NCI-H1694 (cell line): ENCODE measurements around the gene JAKMIP3.
A peak's percentile ranks its signal among the peaks of the same experiment; 100 is the strongest.

Experiments used
- DNase-seq: peaks from one replicate; lab custom pipeline; 2025; lab: John Stamatoyannopoulos, UW

The JAKMIP3 gene

GRCh38 chr10:132098539-132099388 is 33.0 kb downstream of the JAKMIP3 start:
- no peak for DNase-seq

- DNase-seq, result no peak
These were observed 33.8 kb downstream of the JAKMIP3 start for GRCh38 chr10:132099389-132100090.

DNA sequence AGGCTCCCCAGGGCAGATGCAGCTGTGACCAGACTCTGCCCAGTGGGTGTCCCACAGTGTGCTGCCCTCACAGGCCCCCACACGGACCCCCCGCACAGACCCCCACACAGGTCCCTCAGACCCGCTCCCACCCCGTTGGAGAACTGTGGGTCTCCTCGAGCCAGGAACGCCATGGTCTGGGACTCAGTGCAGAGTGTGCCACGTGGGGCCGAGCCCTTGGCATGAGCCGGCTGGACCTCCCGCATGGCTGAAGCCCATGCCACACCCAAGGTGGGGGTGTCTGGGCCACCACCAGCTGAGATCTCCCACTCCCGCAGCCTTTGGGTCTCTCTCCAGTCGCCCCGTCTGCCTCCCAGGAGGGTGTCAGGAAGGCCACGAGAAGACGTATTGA is 34.3 kb downstream of the JAKMIP3 start:
- DNase-seq, result no peak

GRCh38 chr10:132100556-132101349 is 35.0 kb downstream of the JAKMIP3 start:
- DNase-seq, result no peak

- no peak for DNase-seq
These were observed 35.8 kb downstream of the JAKMIP3 start for GRCh38 chr10:132101529-132101928.

DNA sequence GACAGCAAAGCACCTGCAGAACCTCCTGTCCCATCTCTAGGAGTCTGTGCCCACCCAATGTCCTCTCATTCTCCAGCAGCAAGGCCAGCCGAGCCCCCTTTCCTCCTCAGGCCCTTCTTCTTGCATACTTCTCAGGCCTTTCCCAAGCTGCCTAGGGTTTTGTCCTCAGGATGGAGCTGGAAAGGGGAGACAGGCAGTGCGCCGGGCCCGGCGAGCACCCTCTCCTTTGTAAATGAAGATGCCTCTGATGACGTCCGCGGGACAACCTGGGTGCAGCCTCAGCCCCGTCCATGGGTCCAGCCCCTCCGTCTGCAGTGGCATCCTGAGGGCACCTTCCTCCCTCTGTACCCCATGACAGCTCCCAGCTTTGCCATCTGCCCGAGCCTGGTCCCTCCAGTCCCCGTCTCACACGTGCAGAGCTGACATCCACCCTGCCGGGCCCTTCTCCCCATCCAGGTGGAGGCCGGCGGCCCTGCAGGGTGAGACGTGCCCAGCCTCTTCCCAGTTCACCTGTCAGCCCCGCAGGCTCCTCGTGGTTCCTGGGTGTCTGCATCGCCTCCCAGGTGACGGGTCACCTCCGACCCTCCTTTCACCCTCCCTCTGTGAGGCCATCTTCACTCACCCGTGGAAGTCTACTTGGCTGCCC is 36.4 kb downstream of the JAKMIP3 start:
- no peak for DNase-seq

DNA sequence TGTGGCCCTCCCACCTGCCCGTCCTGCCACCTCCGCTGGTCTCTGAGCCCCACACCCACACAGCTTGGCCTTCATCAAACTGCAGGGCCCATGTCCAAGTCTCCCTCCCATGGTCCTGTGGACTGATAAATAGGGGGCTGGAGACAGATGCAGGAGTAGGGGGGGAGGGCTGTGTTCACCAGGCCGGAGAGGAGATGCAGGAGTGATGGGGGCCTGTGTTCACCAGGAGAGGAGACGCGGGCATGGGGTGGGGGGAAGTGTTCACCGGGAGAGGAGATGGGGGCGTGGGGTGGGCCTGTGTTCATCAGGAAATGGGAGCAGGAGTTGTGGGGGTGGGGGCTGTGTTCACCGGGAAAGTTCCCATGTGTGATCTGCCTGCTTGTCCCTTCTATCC is 37.0 kb downstream of the JAKMIP3 start:
- no peak for DNase-seq

GRCh38 chr10:132103116-132103910 is 37.6 kb downstream of the JAKMIP3 start:
- no peak for DNase-seq

- DNase-seq, result no peak
These were observed 38.3 kb downstream of the JAKMIP3 start for GRCh38 chr10:132104062-132104461.

DNA sequence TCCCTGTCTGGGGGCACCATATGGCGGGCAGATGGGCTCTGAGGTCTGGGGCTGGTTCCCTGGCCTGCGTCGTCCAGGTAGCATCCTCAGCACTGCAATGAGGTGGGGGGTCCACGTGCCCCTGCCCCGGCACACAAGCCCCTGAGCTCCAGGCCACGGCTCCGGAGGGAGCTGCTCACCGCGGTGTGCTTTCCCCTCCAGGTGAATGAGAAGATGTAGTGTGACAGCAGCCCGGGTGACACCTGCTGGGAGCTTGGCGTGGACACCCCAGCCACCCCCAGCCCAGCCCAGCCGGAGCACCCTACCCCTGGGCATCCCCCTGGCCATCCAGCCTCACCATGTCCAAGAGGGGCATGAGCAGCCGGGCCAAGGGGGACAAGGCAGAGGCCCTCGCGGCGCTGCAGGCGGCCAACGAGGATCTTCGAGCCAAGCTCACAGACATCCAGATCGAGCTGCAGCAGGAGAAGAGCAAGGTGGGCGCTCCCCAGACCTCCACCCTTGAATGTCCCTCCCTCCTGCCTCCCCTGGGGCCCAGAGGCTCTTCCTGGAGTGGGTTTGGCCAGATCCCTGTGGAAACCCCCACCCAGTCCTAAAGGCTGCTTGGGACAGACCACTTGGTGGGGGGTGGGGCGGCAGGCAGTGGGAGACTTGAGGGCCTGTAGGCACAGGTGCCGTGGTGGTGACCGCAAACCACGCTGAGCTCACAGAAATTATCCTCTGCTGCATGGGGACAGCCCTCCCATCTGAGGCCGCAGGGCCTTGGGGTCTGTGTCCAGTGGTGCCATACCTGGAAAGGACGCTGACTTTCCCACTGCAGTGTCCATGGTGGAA is 38.9 kb downstream of the JAKMIP3 start:
- DNase-seq, result no peak

GRCh38 chr10:132105302-132105995 is 39.7 kb downstream of the JAKMIP3 start:
- DNase-seq, result no peak

- DNase-seq, result no peak
These were observed 40.7 kb downstream of the JAKMIP3 start for GRCh38 chr10:132106431-132106830.

- DNase-seq, result peak; percentile 6
These were observed 41.6 kb downstream of the JAKMIP3 start for GRCh38 chr10:132107186-132107948.

DNA sequence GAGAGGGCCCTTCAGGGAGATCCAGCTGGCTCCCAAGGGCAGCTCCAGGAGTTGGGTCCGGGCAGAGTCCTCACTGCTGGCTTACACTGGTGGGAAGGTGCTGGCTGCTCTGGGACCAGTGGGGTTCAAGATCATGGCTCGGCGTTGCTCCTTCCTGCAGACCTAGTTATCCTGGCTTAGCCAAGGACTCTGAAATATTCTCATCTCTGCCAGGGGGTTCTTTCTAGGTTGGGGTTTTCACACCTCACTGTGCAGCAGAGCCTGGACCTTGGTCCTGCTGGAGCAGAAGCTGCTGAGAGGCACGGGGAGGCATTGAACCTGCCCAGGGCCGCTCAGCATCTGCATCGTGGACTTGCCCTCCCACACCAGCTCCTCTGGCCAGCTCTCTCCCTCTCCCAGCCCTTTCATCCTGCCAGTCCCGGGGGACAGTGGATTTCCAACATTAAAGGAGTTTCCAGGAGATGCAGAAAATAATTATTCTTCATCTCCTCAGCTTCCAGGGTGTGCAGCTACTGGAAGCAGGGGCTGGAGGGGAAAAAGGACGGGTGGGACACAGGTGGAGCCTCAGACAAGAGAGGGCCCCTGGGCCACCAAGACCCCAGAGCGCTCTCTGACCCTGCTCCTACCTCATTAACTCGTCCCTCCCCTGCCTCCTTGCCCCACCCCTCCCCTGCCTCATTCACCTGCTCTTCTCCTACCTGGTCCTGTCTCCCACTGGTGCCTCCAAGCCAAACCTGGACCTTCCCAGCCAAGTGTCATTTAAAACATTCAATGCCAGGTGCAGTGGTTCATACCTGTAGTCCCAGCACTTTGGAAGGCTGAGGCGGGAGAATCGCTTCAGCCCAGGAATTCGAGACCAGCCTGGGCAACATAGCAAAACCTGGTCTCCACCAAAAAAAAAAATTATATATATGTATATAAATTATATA is 42.5 kb downstream of the JAKMIP3 start:
- DNase-seq, result no peak

DNA sequence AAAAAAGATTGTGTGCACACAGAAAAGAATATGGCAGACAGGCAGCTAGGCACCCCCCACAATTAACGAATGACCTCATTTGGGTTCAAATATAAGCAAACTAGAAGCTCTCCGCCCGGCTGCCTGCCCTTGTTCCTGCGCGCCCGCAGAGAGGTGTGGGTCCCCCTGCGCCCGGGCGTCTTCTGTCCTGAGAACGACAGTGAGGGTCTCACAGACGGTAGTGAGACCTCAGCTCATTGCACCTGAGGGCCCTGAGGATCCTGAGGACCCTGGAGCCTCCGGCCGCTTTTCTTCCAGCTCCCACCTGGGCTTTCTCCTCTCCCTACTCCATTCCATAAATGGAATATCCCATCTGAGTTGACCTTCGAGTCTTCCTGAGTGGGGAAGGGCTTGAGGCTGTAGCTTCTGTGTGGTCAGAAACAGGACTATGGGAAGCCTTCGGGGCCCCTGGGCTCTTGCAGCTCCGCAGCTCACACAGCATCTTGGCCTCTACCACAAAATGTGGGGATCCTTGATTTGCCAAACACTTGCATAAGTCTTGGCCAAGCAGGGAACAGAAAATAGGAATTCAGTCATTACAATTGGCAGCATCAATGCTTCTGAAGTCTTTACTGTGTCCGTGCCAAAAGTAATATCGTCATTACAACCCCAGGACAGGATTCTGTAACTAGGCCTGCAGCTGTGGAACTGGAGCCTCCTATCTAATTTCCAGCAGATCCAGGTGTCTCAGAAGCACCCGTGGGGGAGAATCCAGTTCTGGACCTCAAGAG is 43.8 kb downstream of the JAKMIP3 start:
- DNase-seq, result no peak

DNA sequence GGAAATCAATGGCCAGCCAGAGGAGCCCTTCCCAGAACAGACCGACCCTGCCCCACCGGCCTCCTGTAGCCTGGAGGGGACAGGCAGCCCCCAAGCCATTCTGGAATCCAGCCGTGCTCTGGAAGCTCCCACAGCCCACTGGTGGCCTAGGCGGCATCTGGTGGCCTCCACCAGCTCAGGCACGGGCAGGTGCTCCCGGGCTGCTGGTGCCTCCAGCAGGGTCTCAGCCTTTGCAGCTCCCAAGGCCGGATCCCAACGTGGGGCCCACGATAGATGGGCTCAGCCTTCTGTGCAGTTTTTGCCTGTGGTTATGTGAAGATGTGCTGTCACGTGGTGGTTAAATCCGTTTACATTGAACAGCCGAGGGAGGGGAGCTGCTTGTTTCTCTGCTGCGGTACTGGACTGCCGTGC is 44.4 kb downstream of the JAKMIP3 start:
- no peak for DNase-seq

- DNase-seq, result no peak
These were observed 45.0 kb downstream of the JAKMIP3 start for GRCh38 chr10:132110713-132111112.
